GM19023 (cell line): ENCODE measurements around the gene LY6G6F.

Experiments used
- ATAC-seq: cut with Tn5 transposase; IDR thresholded peaks from one replicate; pipeline ENCODE4 v1.9.1; 2021; ENCODE audit warnings: mild to moderate bottlenecking, moderate library complexity; ENCODE audit not compliant: unreplicated experiment

LY6G6F gene

DNA sequence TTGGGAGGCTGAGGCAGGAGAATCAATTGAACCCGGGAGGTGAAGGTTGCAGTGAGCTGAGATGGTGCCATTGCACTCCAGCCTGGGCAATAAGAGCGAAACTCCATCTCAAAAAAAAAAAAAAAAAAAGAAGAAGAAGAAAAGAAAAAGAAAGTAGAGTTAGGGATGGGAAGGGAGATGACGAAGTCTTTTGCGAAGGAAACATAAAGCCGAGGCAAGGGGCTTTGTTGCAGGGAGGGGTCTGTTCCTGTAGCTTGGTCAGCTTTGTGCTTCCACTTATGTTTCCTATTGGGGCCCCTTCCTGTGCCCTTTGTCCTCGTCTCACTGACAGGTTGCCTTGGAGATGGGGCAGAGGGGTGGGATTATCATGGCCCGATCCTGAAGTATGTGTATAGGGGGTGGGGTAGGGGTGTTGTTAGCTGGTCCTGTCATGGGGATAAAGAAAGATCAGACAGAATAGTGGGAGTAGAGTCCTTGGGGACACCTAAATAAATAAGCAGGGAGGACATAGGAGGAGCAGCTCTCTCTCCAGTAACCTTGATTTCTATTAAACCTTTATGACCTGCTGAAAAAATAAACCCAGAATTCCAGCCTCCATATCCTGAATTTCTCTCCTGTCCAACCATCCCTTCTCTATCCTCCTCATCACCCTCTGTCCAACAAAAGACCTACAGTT, 30.8 kb downstream of the LY6G6F start:
- ATAC-seq, result no peak

GRCh38 chr6:31737991-31738979, 31.6 kb downstream of the LY6G6F start:
- ATAC-seq, result no peak

- peak; percentile 73 for ATAC-seq
Measured at GRCh38 chr6:31739639-31740396, 33.2 kb downstream of the LY6G6F start, which contains the start of gene MSH5. Gene MSH5 (plus strand): TSS chr6:31740005. CDS start chr6:31740467, 462 bp downstream.

GRCh38 chr6:31740397-31741223, 33.9 kb downstream of the LY6G6F start:
- no peak for ATAC-seq

DNA sequence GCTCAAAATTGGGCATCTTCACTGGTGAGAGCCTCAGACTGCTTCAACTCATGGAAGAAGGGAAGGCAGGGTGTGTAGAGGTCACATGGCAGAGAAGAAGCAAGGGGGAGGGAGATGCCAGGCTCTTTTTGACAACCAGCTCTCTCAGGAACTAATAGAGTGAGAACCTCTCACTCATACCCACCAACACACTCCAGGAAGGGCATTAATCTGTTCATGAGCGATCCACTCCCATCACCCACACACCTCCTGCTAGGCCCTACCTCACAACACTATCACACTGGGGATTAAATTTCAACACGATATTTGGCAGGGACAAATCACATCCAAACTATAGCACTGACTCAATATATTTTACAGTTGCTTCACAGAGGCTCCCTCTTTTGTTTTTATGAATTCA, 35.1 kb downstream of the LY6G6F start:
- ATAC-seq, result no peak

- no peak for ATAC-seq
Measured at GRCh38 chr6:31742894-31743293, 36.2 kb downstream of the LY6G6F start.

- no peak for ATAC-seq
Measured at GRCh38 chr6:31744422-31744821, 37.8 kb downstream of the LY6G6F start.

GRCh38 chr6:31749301-31750036, 42.8 kb downstream of the LY6G6F start:
- ATAC-seq, result no peak

- ATAC-seq, result no peak
Measured at GRCh38 chr6:31750411-31751022, 43.9 kb downstream of the LY6G6F start.

GRCh38 chr6:31752739-31753319, 46.2 kb downstream of the LY6G6F start:
- no peak for ATAC-seq

GRCh38 chr6:31758281-31758680, 51.6 kb downstream of the LY6G6F start:
- ATAC-seq, result no peak
